GM12801 (cell line): Measurements from ENCODE around the gene UCN2.
A peak's percentile ranks its signal among the peaks of the same experiment; 100 is the strongest.

Experiments
- TF ChIP-seq, protein P1 (sequence below): IDR thresholded peaks from one replicate; pipeline ENCODE4 v1.5.1; 2011; ENCODE audit warnings: control low read depth; ENCODE audit not compliant: insufficient read length; ENCODE audit errors: extremely low read depth

Gene UCN2

DNA sequence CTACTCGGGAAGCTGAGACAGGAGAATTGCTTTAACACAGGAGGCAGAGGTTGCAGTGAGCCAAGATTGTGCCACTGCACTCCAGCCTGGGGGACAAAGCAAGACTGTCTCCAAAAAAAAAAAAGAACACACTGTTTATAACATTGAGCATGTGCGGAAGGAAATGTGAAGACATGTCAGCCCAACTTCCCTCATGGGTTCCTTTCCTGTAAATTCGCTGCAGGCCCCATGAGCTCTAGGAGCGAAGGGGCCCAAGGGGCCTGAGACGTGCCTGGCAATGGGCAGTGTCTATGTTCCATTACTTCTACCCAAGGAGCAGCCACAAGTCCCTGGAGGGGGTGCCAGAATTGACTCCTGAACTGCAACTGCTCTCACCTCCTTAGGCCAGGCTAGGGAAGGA is 10.2 kb downstream of the UCN2 start:
- TF ChIP-seq, protein P1, sequence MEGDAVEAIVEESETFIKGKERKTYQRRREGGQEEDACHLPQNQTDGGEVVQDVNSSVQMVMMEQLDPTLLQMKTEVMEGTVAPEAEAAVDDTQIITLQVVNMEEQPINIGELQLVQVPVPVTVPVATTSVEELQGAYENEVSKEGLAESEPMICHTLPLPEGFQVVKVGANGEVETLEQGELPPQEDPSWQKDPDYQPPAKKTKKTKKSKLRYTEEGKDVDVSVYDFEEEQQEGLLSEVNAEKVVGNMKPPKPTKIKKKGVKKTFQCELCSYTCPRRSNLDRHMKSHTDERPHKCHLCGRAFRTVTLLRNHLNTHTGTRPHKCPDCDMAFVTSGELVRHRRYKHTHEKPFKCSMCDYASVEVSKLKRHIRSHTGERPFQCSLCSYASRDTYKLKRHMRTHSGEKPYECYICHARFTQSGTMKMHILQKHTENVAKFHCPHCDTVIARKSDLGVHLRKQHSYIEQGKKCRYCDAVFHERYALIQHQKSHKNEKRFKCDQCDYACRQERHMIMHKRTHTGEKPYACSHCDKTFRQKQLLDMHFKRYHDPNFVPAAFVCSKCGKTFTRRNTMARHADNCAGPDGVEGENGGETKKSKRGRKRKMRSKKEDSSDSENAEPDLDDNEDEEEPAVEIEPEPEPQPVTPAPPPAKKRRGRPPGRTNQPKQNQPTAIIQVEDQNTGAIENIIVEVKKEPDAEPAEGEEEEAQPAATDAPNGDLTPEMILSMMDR, result no peak

DNA sequence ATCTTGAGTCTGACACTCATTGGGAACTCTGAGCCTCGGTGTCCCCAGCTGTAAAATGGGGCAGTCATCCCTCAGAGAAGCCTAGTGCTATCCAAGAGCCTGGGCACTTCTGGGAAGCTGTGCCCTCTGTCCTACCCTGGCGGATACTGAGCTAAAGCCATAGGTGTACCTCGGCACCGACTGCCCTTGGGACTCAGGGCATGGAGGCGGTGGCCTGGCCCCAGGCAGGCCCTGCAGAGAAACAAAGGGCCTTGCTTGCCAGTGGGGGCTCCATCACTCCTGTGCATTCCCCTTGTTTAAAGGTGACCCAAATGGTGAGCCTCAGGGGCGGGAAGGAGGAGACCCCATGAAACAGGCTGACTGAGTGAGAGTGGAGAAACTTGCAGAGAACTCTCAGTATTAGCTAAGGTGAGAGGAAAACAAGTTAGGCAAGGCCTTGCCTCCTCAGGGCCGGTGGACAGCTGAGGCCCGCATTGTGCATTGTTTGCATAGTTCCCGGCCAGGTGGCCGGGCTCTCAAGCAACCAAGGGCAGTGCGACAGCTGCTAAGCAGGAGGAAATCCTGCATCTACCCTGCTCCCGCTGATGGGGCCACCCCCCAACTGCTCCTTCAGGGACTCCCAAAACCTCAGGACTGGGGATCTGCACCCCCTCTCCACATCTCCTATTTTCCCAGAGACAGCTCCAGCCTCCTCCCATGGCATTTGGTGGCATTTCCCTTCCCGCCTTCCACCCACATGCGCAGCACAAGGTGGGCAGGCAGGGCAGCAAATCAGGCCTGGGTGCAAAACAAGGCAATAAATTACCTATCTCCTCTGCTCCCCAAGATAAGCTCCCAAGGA is 11.2 kb downstream of the UCN2 start:
- TF ChIP-seq, protein P1, result no peak

DNA sequence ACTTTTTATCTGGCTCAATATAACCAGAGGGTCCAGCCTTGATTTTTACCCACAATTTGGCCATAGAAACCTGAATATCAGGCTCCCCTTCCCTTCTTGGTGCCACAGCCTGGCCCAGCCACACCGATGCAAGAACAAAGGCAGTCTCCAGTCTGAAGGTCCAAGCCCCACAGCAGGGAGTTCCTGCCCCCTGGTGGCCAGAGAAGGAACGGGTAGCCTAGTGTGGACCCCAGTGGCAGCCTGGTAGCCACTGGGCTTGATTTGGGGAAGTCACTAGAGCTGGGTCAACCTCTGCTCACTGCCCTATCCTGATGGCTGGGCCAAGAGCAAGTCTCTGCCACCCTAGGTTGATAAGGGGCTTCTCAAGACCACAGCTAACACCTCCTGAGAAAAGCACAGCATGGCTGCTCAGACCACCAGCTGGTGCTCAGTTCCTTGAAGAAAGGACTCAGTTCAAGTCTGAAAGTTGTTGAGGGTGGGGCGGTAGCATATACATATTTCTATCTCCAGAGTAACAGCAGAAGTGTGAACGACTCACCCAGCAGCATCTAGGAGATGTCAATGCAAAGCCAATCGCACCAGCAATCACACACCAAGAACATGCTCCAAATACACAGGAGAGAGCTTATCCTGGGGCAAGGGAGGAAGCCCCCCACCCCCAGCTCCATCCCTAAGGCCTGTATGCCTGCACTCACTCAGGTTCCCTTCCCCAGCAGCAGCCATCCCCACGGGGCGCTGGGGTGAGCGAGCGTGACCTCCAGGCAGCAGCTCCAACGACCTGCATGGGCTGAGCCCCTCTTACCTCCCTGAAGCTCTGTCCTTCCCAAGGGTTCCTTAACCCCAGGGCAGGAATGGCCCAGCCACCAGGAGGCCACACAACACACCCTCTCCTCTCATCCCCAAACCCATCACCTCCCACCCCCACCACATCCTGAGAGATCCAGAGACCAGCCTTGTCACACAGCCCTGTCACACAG is 14.6 kb downstream of the UCN2 start:
- TF ChIP-seq, protein P1, result peak; percentile 67

DNA sequence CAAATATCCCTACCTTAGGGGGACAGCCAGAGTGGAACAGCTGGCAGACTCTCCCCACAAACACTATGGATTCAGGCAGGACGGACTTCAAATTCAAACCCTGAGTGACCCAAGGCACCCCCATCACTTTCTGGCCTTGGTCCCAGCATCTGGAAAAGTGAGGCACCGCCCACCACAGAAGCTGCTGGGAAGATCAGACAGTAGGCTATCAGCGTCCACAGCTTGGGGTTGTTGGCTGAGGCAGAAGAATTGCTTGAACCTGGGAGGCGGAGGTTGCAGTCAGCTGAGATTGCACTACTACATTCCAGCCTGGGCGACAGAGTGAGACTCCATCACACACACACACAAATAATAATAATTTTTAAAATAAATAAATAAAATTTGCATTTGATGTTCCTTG is 15.5 kb downstream of the UCN2 start:
- TF ChIP-seq, protein P1, result no peak

DNA sequence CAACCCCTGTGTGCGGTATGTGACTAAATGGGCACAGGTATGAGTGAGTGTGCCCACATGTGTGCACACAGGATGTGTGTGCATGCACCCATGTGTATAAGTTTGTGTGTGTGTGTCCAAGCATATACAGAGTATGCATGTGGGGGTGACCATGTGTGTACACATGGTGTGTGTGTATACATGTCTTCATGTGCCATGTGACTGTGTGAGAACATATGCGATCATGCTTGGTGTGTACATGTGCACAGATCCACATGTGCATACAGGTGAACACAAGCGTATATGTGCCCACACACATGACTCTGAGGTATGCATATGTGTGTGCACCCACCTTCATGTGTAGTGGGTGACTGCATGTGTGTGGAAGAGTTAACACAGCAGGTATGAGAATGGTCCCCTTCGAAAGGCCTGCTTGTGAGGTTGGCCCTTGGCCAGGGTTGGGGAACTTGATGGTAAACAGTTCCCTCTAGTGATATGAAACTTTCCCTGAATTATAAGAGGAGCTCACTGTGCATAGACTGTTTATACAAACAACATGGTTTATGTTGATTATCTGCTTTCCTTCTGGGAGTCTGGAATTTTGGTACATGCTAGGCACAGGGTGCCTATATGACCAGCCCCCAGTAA is 17.3 kb downstream of the UCN2 start:
- TF ChIP-seq, protein P1, result no peak

DNA sequence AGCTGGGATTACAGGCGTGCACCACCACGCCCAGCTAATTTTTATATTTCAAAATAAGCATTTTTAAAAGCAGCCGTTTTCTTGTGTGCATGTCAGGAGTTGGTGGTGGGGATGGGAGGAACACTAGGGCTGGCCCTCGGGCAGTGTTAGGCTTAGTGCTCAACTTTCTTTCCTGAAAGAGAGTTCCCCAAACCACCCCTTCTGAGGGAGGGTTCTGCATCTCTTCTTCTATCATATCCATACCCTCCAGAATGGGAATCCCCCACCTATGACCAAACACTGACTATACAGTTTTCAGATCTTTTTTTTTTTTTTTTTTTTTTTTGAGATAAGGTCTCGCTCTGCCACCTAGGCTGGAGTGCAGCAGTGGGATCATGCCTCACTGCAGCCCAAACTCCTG is 19.4 kb downstream of the UCN2 start:
- TF ChIP-seq, protein P1, result no peak
